ENCODE results near the gene EXD1. TPM values are rescaled to one million over a fixed set of nuclear protein-coding genes. Genes with fewer than 3 reads are reported as not detected.
A peak's percentile ranks its signal among the peaks of the same experiment; 100 is the strongest.
"Not testable (repeated sequence)": the region's sequence is repeated elsewhere in the genome, so short reads cannot be mapped to it uniquely, and the experiment has no call there.

The EXD1 gene, protein sequence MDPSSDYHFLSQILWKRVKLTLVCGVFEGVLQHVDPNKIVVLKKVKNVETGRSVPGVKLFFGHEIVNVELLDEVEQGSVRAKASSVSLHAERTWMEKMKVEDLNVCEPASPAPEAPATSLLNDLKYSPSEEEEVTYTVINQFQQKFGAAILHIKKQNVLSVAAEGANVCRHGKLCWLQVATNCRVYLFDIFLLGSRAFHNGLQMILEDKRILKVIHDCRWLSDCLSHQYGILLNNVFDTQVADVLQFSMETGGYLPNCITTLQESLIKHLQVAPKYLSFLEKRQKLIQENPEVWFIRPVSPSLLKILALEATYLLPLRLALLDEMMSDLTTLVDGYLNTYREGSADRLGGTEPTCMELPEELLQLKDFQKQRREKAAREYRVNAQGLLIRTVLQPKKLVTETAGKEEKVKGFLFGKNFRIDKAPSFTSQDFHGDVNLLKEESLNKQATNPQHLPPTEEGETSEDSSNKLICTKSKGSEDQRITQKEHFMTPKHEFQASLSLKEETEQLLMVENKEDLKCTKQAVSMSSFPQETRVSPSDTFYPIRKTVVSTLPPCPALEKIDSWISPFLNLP
- total RNA-seq: not detected
- long read RNA-seq: 0 reads

DNA sequence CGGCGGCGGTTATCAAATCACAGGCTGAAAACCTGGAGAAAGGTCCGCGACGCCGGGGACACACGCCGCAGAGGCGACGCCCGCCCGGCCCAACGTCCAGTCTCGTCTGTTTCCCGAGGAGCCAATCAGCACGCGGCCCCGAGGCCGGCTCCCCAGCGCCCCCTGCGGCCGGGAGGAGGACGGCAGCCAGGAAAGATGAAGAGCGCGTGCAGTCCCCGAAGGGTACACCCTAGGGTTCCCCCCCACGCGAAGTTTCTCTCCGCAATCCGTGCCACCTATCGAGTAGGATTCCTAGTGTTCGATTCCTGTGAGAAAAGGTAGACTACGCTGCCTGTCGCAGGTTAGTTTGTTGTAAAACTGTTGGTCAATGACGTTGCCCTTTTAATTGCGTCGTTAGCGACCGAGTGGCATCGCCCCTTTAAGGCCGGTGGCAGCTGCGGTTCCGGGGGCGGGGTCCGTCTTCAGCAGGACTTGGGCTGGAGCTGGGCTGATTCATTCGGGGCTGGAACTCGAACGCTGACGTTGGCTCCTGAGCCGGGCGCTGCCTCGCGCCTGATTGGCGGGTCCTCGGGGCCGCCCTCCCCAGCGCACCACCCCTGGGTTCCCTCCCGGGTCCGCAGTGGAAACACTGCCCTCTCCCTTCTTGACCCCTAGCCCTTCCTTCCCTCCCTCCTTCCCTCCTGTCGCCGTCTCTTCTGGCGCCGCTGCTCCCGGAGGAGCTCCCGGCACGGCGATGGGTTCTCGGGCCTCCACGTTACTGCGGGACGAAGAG lies at the start of gene EXD1, which contains the start of gene CHP1:
Gene EXD1, minus strand, starts transcription at position 108 of the 772 bp plus-strand sequence. CDS start 4,182 bp downstream, outside the sequence.
Gene CHP1, plus strand, starts transcription at position 619 of the 772 bp plus-strand sequence. Its CDS starts 115 bp downstream, at position 734.
- intact Hi-C loops (cut with DNase I): loop anchor here in 1 of 2 donors (5.0 kb wide), 1 partner anchor 51 kb away; no protein-coding TSS in a partner anchor
- ATAC-seq (peak; percentile 99), DNase-seq (peak; percentile 100)

DNA sequence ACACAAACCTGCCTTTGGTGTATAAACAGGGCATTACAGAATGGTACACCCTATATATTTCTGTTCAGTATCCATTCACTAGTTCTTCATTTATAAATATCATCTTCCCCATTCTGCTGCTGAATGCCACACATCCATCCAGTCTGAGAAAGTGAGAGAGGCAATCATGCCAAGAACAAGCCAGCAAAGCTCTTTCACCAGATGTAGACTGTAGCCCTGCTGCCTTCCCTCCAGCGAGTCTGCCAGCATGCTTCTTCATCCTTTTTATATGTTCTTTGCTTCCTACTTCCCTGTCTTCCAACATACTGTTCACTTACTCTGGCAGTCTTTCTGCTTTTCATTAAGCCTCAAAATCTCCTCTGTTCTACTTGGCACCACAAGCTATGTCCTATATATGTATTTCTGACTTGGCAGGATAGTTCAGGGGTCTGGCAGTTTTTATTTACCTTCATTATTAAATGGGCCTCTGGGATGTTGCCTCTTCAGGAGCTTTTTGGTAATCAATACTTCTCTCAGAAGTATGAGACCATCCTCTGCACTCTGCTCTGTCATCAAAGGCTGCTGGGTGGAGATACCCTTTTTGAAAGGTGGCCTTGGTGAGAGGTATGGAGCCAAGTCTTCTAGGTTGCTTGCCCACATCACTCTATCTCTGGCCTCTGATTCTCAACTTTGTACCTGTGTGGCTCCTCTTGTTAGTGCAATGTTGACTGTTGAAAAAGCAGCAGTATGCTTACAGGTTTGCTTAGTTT lies 49.2 kb upstream of the EXD1 start:
- ATAC-seq (no peak), DNase-seq (no peak)
- intact Hi-C loops (cut with DNase I): loop anchor here in 1 of 2 donors (5.0 kb wide), 1 partner anchor 47 kb away; the partner anchor contains the start of genes CHP1 and EXD1

DNA sequence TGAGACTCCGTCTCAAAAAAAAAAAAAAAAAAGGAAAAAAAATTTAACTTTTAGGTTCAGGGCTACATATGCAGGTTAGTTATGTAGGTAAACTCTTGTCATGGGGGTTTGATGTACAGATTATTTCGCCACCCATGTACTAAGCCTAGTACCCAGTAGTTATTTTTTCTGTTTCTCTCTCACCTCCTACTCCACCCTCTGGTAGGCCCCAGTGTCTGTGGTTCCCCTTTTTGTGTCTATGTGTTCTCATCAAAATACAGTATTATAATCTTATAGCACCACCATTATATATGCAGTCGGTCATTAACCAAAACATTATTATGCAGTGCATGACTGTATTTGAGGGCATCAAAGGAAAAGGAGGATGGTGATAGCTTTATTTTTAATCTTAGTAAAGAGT lies 47.8 kb upstream of the EXD1 start:
- DNase-seq (no peak), ATAC-seq (no peak)
- intact Hi-C loops (cut with DNase I): no loop called here

DNA sequence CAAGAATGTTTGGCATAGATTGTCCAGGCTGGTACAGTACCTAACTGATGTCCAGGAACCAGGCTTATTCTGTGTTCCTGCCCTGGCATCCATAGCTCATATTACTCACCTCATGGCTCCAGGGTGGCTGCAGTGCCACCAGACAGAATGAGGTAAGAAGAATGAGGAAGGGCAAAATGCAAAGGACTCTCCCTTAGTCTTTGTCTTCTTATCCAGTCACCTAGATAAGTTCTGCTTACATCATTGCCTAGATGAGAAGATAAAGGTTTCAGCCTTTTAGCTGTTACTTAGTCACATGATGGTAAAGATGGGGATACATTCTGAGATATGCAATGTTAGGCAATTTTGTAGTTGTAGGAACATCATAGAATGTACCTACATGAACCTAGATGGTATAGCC lies 46.3 kb upstream of the EXD1 start:
- ATAC-seq (no peak), DNase-seq (no peak)
- intact Hi-C loops (cut with DNase I): no loop called here

DNA sequence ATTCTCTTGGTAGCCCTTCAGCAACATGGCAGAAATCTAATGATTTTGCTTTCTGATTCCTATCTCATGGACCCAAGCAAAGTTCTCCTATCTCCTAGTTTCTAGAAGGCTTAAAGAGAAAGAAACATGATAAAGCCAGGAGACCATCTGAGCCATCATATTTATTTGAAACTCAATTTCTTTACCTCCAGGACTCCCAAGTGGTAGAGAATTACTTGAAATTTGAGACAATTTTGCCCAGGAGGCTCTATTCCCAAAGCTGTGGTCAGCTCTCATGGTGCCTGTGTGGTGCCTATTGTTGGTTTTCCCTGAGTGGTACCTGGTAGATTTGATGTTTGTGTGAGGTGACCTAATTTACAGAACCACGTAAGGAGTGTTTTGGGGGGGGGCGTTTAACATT lies 39.3 kb upstream of the EXD1 start:
- intact Hi-C loops (cut with DNase I): no loop called here
- ATAC-seq: no peak
- no peak for DNase-seq

DNA sequence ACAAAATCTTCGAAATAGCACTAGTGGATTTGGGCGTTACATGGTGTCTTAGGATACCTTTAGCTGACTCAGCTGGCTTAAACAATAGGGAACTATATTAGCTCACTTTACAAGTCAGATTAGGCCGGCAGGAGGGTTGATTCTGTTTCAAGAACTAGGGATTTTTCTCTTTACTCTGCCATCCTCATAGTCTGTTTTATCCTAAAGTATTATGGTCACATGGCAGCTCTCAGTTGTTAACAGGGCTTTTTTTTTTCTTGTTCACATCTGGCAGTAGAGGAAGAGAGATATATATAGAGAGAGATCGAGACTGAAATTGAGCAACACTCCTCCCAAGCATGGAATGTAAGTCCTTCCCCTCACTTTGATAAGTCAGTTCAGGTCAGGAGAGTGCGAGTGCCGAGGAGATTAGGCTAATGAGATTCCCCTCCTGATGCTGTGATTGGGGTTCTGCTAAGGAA lies 33.4 kb upstream of the EXD1 start:
- intact Hi-C loops (cut with DNase I): no loop called here
- DNase-seq: no peak
- ATAC-seq: peak; percentile 79 to 88

DNA sequence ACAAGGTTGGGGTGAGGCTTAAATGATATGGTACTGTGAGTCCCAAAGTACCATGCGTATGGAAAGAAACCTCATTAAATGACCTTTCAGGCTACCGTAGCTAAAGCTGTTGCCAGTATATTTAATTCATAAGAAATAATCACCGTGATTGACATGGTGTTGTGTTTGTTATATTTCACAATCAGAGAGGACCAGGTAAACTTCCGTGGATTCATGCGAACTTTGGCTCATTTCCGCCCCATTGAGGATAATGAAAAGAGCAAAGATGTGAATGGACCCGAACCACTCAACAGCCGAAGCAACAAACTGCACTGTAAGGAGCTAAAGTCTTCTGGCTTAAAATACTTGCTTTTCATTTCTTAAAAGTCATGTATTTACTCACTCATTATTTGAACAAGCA lies 32.0 kb upstream of the EXD1 start:
- no peak for DNase-seq
- ATAC-seq: no peak
- intact Hi-C loops (cut with DNase I): no loop called here

DNA sequence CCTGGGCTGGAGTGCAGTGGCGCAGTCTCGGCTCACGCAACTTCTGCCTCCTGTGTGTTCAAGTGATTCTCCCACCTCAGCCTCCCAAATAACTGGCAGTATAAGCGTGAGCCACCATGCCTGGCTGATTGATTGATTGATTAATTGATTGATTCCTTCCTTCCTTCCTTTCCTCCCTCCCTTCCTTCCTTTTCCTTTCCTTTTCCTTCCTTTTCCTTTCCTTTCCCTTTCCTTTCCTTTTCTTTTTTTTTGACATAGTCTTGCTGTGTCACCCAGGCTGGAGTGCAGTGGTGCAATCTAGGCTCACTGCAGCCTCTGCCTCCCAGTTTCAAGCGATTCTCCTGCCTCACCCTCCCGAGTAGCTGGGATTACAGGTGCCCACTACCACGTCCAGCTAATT lies 30.4 kb upstream of the EXD1 start:
- DNase-seq; intact Hi-C loops (cut with DNase I); ATAC-seq: not testable (repeated sequence)

DNA sequence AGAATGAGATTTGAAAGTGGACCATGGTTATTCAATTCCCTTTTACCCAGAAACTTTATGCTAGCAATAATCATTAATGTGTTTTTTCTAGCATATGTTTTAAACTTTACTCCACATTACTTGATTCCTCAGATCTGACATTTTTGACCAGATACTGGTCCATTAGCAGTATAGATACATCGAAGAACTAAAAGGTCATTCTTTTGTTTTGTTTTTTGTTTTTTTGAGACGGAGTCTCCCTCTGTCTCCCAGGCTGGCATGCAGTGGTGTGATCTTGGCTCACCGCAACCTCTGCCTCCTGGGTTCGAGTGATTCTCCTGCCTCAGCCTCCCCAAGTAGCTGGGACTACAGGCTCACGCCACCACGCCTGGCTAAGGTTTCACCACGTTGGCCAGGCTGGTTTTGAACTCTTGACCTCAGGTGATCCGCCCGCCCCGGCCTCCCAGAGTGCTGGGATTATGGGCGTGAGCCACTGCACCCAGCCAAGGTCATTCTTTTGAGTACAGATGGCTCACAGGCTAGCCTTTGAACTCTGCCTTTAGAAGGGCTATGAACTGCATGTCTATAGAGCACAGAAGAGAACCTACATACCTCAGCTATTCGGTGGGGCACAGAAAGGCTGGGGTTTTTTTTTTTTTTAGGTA lies 29.1 kb upstream of the EXD1 start:
- intact Hi-C loops (cut with DNase I): no loop called here
- DNase-seq: no peak
- ATAC-seq: no peak

DNA sequence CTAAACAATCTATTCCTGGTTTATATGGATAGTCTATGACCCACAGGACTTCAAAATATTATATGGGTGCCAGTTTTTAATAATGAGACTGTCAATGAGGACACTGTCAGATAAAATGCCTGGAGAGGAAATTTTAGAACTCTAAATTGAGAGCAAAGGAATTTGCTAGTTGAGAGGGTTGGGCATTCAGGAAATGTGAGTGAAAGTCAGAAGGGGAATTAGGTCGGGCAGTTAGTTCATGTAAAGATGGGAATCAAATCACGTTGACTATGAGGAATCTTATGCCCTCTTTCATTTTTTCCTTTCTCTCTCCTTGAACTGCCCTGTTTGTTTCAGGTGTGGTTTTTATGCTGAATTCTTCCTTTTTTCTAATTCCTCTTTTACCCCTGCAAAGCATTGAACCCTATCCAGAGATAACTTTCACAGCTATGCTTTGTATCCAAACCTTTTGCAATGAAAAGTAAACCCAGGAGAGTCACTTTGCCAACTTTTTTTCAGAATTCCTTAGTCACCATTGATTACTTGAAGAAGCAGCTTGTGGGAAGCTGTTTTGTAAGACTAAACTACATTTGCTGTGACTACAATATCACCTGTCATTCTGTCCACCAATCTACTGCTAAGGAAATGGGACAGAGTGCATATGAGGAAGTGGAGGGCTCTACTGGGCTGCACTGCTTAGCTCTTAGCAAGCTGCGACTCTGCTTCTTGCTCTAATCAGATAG lies 28.4 kb upstream of the EXD1 start:
- no peak for DNase-seq
- intact Hi-C loops (cut with DNase I): no loop called here
- ATAC-seq: peak; percentile 48 to 82

DNA sequence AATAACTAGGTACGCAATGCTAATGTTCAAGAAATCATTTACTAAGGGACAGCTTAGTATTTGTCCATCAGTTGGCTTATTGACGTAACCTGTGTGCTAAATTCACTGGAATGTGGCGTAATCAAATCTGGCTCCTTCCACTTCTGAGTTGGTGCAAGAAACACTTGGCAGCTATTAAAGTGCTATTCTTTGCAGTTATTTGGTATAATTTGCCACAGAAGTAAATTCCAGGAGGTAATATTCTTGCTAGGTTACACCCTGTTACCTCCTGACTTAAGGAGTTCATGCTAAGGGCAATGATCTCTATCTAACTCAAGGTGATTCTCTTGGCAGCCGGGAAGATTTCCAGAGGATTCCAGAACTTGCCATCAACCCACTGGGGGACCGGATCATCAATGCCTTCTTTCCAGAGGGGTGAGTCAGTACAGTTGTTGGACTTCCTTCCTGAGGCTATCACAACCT lies 26.1 kb upstream of the EXD1 start:
- intact Hi-C loops (cut with DNase I): no loop called here
- DNase-seq: no peak
- peak; percentile 51 to 71 for ATAC-seq

DNA sequence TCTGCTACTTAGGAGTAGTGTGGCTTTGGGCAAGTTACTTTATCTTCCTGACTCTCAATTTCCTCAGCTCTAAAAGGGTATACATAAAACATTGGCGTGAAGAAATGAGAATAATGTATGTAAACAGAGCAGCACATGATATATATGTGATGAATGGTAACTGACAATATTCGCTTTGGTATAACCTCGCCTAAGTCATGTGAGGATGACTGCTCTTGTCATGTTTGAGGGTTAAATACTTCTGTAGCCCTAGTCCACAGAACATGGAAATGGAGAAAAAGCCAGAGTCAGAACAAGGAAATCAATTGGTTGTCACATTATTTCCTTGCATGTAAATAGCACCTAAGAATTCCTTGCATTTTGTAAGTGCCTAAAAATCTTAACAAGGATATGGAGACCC lies 25.5 kb upstream of the EXD1 start:
- ATAC-seq: no peak
- intact Hi-C loops (cut with DNase I): no loop called here
- no peak for DNase-seq

DNA sequence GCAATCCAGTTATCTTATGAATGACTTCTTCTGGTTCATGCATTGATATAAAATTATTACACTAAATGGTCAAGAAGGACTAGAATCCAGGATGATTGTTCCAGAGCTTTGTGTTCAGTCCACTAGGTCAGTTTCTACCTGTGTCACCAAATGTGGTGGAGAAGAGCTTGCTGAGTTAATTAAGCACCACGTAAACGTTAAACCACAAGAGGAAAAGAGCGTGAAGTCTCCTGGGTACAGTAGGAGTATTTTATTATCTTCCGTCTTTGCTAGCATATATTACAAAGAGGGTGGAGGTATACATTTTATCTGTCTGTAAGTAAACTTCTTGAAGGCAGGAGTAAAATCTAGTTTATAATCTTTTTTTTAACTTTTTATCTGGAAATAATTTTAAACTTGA lies 24.0 kb upstream of the EXD1 start:
- no peak for DNase-seq
- no peak for ATAC-seq
- intact Hi-C loops (cut with DNase I): no loop called here

DNA sequence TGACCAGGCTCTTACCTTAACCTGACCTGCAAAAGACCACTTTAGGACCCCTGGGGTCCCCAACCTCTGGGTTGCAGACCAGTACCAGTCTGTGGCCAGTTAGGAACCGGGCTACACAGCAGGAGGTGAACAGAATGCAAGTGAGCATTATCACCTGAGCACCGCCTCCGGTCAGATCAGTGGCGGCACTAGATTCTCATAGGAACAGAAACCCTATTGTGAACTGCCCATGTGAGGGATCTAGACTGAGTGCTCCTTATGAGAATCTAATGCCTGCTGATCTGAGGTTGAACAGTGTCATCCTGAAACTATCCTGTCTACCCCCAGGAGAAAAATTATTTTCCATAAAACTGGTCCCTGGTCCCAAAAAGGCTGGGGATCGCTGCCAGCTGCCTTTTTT lies 20.9 kb upstream of the EXD1 start:
- ATAC-seq (no peak), DNase-seq (no peak)
- intact Hi-C loops (cut with DNase I): no loop called here

DNA sequence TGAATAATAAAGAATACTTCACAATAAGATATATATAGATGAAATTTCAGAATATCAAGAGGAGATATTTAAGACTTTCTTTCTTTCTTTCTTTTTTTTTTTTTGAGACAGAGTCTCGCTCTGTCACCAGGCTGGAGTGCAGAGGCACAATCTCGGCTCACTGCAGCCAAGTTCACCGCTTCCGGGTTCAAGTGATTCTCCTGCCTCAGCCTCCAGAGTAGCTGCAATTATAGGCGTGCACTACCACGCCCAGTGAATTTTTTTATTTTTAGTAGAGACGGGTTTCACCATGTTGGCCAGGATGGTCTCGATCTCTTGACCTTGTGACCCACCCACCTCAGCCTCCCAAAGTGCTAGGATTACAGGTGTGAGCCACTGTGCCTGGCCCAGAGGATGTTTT lies 20.2 kb upstream of the EXD1 start:
- DNase-seq; ATAC-seq; intact Hi-C loops (cut with DNase I): not testable (repeated sequence)

DNA sequence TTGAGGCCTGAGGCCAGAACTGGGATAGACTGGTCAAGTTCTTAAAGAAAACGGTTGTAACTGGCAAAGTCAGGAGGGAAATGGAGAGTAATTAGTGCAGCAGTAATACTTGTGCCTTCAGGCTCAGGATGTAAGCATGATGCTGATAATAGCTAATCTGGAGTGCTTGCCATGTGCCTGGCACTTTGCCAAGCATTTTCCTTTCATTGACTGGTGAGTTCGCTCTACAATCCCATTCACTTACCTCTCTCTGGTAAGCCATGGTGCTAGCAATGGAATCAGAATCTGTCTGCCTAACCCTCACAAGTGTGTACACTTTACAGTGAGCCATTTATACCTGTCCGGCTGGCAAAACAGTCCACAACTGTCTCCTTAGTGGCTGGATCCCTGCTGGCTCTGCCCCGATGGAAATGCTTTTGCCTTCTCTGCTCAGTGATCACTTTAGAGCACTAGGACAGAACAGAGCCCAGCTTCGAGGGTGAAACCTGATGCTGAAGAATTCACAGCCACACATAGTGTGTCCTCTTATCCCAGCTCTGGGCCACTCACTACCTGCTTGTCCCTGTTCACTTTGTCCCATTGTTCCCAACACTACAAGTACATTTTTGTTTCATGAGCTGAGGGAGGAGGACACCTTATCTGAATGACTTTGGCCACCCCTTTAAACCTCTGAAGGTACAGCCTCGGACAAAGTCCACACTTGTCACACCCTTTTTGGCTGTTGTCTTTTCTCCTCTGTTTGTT lies 10.8 kb upstream of the EXD1 start:
- peak; percentile 57 to 60 for ATAC-seq
- intact Hi-C loops (cut with DNase I): no loop called here
- DNase-seq: peak; percentile 47

DNA sequence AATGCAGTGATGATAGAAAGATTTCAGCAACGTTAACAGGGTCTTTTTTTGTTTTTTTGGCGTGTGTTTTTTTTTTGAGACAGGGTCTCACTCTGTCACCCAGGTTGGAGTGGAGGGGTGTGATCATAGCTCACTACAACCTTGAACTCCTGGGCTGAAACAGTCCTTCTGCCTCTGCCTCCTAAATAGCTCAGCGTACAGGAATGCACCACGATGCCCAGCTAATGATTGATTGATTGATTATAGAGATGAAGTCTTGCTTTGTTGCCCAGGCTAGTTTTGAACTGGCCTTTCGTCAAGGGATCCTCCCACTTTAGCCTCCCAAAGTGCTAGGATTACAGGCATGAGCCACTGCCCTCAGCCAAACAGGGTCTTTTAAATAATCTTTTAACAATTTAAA lies 7.5 kb upstream of the EXD1 start:
- intact Hi-C loops (cut with DNase I): no loop called here
- DNase-seq (no peak), ATAC-seq (no peak)
